Astrocyte (in vitro differentiated cells and primary cell): ENCODE results near the gene CLEC2D.

Experiments
- CTCF ChIP-seq: IDR thresholded peaks from 2 replicates; pipeline ENCODE4 v1.5.1; 2011; ENCODE audit warnings: low read depth, mild to moderate bottlenecking, inconsistent platforms, low read length, moderate library complexity; ENCODE audit not compliant: insufficient read depth
- EZH2 ChIP-seq: IDR thresholded peaks from 2 replicates; pipeline ENCODE4 v1.6.1; 2012; ENCODE audit warnings: mild to moderate bottlenecking, low read length, inconsistent platforms; ENCODE audit not compliant: insufficient read depth

DNA sequence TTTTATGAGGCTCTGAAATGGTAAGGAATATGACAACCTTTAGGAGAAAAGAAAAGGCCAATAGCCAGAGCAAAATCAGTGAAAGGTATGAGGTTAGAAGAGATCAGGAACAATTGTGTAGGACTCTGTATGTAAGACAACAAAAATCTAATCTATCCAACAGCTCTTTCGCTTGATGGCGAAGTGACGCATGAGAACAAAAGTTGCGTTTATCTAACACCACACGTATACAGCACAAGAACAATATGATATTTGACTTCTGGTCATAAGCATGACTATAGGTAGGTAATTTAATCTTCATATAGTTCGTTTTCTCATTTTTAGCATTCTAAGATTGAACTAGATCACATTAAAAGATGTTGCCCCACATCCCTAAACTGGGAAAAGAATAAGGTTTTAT is 61.9 kb downstream of the CLEC2D start:
- no peak for TF ChIP-seq CTCF
- TF ChIP-seq EZH2: no peak
